Astrocyte (in vitro differentiated cells and primary cell): Measurements from ENCODE around the gene KLHL18. TPM values are rescaled to one million over a fixed set of nuclear protein-coding genes. Genes with fewer than 3 reads are reported as not detected.
"Not testable (repeated sequence)": the region's sequence is repeated elsewhere in the genome, so short reads cannot be mapped to it uniquely, and the experiment has no call there.

Experiments used
- DNase-seq: peaks from one replicate; pipeline ENCODE4 v3.0.0-alpha.2; 2010; ENCODE audit warnings: low read depth
- FAIRE-seq: peaks from 2 replicates; lab custom pipeline; 2011; peaks lifted over from hg19 to GRCh38; lab: Jason Lieb, UNC
- H2AFZ ChIP-seq: 2 replicates; pipeline ENCODE4 v1.6.0; 2012; ENCODE audit warnings: low read depth, low read length, inconsistent platforms
- H3K27ac ChIP-seq: 2 replicates; pipeline ENCODE4 v1.5.1; 2011; ENCODE audit warnings: low read depth, low read length, inconsistent platforms
- H3K27me3 ChIP-seq: 2 replicates; pipeline ENCODE4 v1.6.0; 2011; ENCODE audit warnings: low read length, inconsistent platforms; ENCODE audit not compliant: insufficient read depth
- H3K36me3 ChIP-seq: 2 replicates; pipeline ENCODE4 v1.5.1; 2011; ENCODE audit warnings: low read length, inconsistent platforms; ENCODE audit not compliant: insufficient read depth
- H3K4me1 ChIP-seq: 2 replicates; pipeline ENCODE4 v1.5.1; 2011; ENCODE audit warnings: low read length, inconsistent platforms; ENCODE audit not compliant: insufficient read depth
- H3K4me2 ChIP-seq: 2 replicates; pipeline ENCODE4 v1.6.0; 2012; ENCODE audit warnings: low read length, inconsistent platforms
- H3K4me3 ChIP-seq: 2 replicates; pipeline ENCODE4 v1.5.1; 2011; ENCODE audit warnings: low read depth, mild to moderate bottlenecking, low read length, inconsistent platforms; ENCODE audit not compliant: insufficient read depth
- H3K79me2 ChIP-seq: 2 replicates; pipeline ENCODE4 v1.6.0; 2012; ENCODE audit warnings: mild to moderate bottlenecking, low read length, inconsistent platforms; ENCODE audit not compliant: insufficient read depth
- H3K9ac ChIP-seq: 2 replicates; pipeline ENCODE4 v1.6.0; 2012; ENCODE audit warnings: mild to moderate bottlenecking, low read length, inconsistent platforms
- H3K9me3 ChIP-seq: 2 replicates; pipeline ENCODE4 v1.5.1; 2012; ENCODE audit warnings: low read depth, mild to moderate bottlenecking, low read length, inconsistent platforms; ENCODE audit not compliant: insufficient read depth
- H4K20me1 ChIP-seq: 2 replicates; pipeline ENCODE4 v1.6.0; 2012; ENCODE audit warnings: low read length, inconsistent platforms; ENCODE audit not compliant: insufficient read depth
- H3K27ac Mint-ChIP-seq: one replicate; pipeline ENCODE4 v1.8.0; 2021; ENCODE audit warnings: mild to moderate bottlenecking, mixed read lengths; ENCODE audit not compliant: unreplicated experiment
- H3K27me3 Mint-ChIP-seq: one replicate; pipeline ENCODE4 v1.8.0; 2021; ENCODE audit warnings: low read depth, mixed read lengths; ENCODE audit not compliant: unreplicated experiment
- H3K36me3 Mint-ChIP-seq: one replicate; pipeline ENCODE4 v1.8.0; 2021; ENCODE audit warnings: low read depth, mixed read lengths; ENCODE audit not compliant: unreplicated experiment
- H3K4me1 Mint-ChIP-seq: one replicate; pipeline ENCODE4 v1.8.0; 2021; ENCODE audit warnings: low read depth, mixed read lengths; ENCODE audit not compliant: unreplicated experiment
- H3K4me3 Mint-ChIP-seq: one replicate; pipeline ENCODE4 v1.8.0; 2021; ENCODE audit warnings: mild to moderate bottlenecking, moderate library complexity, mixed read lengths; ENCODE audit not compliant: unreplicated experiment
- H3K9me3 Mint-ChIP-seq: one replicate; pipeline ENCODE4 v1.8.0; 2021; ENCODE audit warnings: mild to moderate bottlenecking, mixed read lengths; ENCODE audit not compliant: unreplicated experiment
- EZH2 ChIP-seq: IDR thresholded peaks from 2 replicates; pipeline ENCODE4 v1.6.1; 2012; ENCODE audit warnings: mild to moderate bottlenecking, low read length, inconsistent platforms; ENCODE audit not compliant: insufficient read depth
- total RNA-seq: library from RNA; stranded (reverse); gene quantifications from 2 replicates; pipeline ENCODE4 v1.2.1, GENCODE V29; 2021
- TF ChIP-seq, protein P1 (sequence below): IDR thresholded peaks from 2 replicates; pipeline ENCODE4 v1.5.1; 2011; ENCODE audit warnings: low read depth, mild to moderate bottlenecking, inconsistent platforms, low read length, moderate library complexity; ENCODE audit not compliant: insufficient read depth

Gene KLHL18
- total RNA-seq, 1 donor from 2014 or later = 53.2 TPM

GRCh38 chr3:47288966-47289910 lies 6.5 kb downstream of the KLHL18 start:
- no peak overlapping the region for H3K4me3 ChIP-seq
- peaks cover 75% of the 10 kb centered on the region for H4K20me1 ChIP-seq
- H3K79me2 ChIP-seq = peaks cover 96% of the 10 kb centered on the region
- no peak overlapping the region for H3K4me2 ChIP-seq
- no peak for FAIRE-seq
- no peaks in the 10 kb centered on the region for H3K27me3 ChIP-seq
- Mint-ChIP-seq H3K27me3 (no peaks in the 10 kb centered on the region), H3K4me1 (no peaks in the 10 kb centered on the region), H3K36me3 (peaks cover 18% of the 10 kb centered on the region), H3K4me3 (no peak overlapping the region), H3K9me3 (no peaks in the 10 kb centered on the region), H3K27ac (no peak overlapping the region)
- TF ChIP-seq, protein P1, sequence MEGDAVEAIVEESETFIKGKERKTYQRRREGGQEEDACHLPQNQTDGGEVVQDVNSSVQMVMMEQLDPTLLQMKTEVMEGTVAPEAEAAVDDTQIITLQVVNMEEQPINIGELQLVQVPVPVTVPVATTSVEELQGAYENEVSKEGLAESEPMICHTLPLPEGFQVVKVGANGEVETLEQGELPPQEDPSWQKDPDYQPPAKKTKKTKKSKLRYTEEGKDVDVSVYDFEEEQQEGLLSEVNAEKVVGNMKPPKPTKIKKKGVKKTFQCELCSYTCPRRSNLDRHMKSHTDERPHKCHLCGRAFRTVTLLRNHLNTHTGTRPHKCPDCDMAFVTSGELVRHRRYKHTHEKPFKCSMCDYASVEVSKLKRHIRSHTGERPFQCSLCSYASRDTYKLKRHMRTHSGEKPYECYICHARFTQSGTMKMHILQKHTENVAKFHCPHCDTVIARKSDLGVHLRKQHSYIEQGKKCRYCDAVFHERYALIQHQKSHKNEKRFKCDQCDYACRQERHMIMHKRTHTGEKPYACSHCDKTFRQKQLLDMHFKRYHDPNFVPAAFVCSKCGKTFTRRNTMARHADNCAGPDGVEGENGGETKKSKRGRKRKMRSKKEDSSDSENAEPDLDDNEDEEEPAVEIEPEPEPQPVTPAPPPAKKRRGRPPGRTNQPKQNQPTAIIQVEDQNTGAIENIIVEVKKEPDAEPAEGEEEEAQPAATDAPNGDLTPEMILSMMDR = no peak
- TF ChIP-seq EZH2 = no peak
- no peaks in the 10 kb centered on the region for H3K4me1 ChIP-seq
- DNase-seq = no peak
- H3K36me3 ChIP-seq = no peaks in the 10 kb centered on the region
- H3K9me3 ChIP-seq = no peaks in the 10 kb centered on the region
- no peak overlapping the region for H3K27ac ChIP-seq
- H3K9ac ChIP-seq = no peak overlapping the region
- no peak overlapping the region for H2AFZ ChIP-seq

DNA sequence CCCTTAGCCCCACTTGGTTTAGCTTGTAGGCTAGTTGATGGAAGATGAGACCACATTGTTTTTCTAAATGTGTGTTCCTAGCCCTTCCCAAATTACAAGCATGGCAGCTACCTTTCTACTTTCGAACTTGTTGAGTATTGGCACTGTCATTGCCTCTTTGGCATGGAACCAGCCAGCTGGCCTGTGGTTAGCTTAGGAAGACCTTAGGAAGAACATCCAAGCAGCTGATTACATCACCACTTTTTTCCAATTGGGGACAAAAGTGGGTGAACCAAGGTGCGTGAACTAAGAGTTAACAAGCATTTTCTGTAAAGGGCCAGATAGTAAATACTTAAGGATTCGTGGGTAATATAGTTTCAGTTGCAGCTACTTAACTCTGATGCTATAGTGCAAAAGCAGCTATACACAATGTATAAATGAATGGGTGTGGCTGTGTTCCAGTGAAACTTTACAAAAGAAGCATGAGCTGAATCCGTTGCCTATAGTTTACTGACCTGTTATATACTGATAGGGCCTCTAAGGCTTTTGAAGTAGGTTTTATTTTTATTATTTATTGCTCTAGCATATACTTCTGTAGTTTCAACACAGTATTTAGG lies 8.5 kb downstream of the KLHL18 start:
- H3K27me3 ChIP-seq = no peaks in the 10 kb centered on the region
- Mint-ChIP-seq H3K27me3 (no peaks in the 10 kb centered on the region), H3K9me3 (no peaks in the 10 kb centered on the region), H3K36me3 (peaks cover 24% of the 10 kb centered on the region), H3K27ac (no peak overlapping the region), H3K4me3 (no peak overlapping the region), H3K4me1 (peaks cover 2% of the 10 kb centered on the region)
- TF ChIP-seq, protein P1 = no peak
- H3K9ac ChIP-seq = no peak overlapping the region
- peaks cover 94% of the 10 kb centered on the region for H3K79me2 ChIP-seq
- no peaks in the 10 kb centered on the region for H3K4me1 ChIP-seq
- no peaks in the 10 kb centered on the region for H3K9me3 ChIP-seq
- no peak overlapping the region for H3K4me2 ChIP-seq
- H2AFZ ChIP-seq = no peak overlapping the region
- no peak for DNase-seq
- FAIRE-seq = no peak
- H4K20me1 ChIP-seq = peaks cover 87% of the 10 kb centered on the region
- no peaks in the 10 kb centered on the region for H3K36me3 ChIP-seq
- H3K27ac ChIP-seq = no peak overlapping the region
- H3K4me3 ChIP-seq = no peak overlapping the region

DNA sequence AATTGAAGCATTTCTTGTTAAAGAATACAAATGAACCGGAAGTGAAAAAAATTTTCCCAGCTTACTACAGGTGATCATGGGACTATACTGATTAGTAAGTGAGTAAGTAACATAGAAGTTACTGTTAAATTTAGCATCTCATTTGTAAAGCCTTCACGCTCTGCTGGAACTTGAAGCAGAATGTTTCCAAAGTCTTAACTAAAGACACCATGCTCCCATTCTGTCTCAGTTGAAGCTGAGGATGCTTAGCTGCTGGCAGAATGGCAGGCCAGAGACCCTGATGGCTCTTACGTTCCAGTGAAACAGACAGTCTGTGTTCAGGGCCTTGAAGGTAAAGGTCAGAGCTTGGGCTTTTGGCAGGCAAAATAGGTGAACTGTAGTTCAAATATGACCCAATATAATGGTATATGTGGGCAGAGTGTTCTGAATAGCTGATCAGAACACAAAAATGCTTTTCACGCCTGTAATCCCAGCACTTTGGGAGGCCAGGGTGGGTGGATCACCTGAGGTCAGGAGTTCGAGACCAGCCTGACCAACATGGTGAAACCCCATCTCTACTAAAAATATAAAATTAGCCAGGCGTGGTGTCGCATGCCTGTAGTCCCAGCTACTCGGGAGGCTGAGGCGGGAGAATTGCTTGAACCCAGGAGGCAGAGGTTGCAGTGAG lies 9.1 kb downstream of the KLHL18 start:
- H3K36me3 Mint-ChIP-seq = peaks cover 23% of the 10 kb centered on the region
- not testable (repeated sequence) for H3K27me3 Mint-ChIP-seq, H3K36me3 ChIP-seq, H3K9me3 Mint-ChIP-seq, H3K4me2 ChIP-seq, FAIRE-seq, H3K4me3 Mint-ChIP-seq, H3K27ac ChIP-seq, H2AFZ ChIP-seq, H3K27me3 ChIP-seq, DNase-seq, H3K4me3 ChIP-seq, H3K9me3 ChIP-seq, H3K27ac Mint-ChIP-seq, H3K4me1 Mint-ChIP-seq, H3K9ac ChIP-seq, H3K4me1 ChIP-seq
- H4K20me1 ChIP-seq = peaks cover 87% of the 10 kb centered on the region
- peaks cover 94% of the 10 kb centered on the region for H3K79me2 ChIP-seq
